H1 (cell line): ENCODE measurements around the gene PCDH11Y. TPM values are rescaled to one million over a fixed set of nuclear protein-coding genes. Genes with fewer than 3 reads are reported as not detected.
"Not testable (repeated sequence)": the region's sequence is repeated elsewhere in the genome, so short reads cannot be mapped to it uniquely, and the experiment has no call there.

ENCODE experiments used
- CTCF ChIA-PET: fragments of 300-600 bp; sonication (Branson Sonifier 250); formaldehyde crosslinking; loops from one replicate; lab custom pipeline; 2021; ENCODE audit not compliant: partially characterized antibody; lab: Charles Lee
- POLR2A ChIA-PET: fragments of 300-600 bp; sonication (Branson Sonifier 250); formaldehyde crosslinking; loops from one replicate; lab custom pipeline; 2021; ENCODE audit warnings: inconsistent platforms; ENCODE audit not compliant: partially characterized antibody; lab: Charles Lee
- DNase-seq, 2 experiments: peaks; one replicate each; pipeline versions ENCODE4 v3.0.0 to v3.0.0-alpha.2; 2010 to 2022; ENCODE audit warnings: low spot score in 2 of 2, low read depth in 1 of 2, mixed read lengths in 1 of 2
- FAIRE-seq: peaks from 2 replicates; lab custom pipeline; 2011; peaks lifted over from hg19 to GRCh38; lab: Jason Lieb, UNC
- H2AFZ ChIP-seq: 2 replicates; pipeline ENCODE4 v1.8.1; 2012; ENCODE audit warnings: low read length, inconsistent platforms
- H2AK5ac ChIP-seq: 2 replicates; pipeline ENCODE4 v1.6.1; 2013; ENCODE audit warnings: low read depth, low read length
- H2BK120ac ChIP-seq: replicated peaks from 2 replicates; pipeline ENCODE3; 2013; ENCODE audit warnings: low read depth, low read length, inconsistent platforms
- H2BK12ac ChIP-seq: 2 replicates; pipeline ENCODE4 v1.6.1; 2013; ENCODE audit warnings: low read depth, low read length
- H2BK15ac ChIP-seq: 2 replicates; pipeline ENCODE4 v1.6.1; 2013; ENCODE audit warnings: low read length
- H2BK20ac ChIP-seq: 2 replicates; pipeline ENCODE4 v1.6.1; 2013; ENCODE audit warnings: low read length
- H2BK5ac ChIP-seq: 2 replicates; pipeline ENCODE4 v1.6.1; 2013; ENCODE audit warnings: low read depth, low read length
- H3K14ac ChIP-seq: 2 replicates; pipeline ENCODE4 v1.6.1; 2013; ENCODE audit warnings: inconsistent platforms; ENCODE audit not compliant: insufficient read length
- H3K18ac ChIP-seq: 2 replicates; pipeline ENCODE4 v1.6.1; 2013; ENCODE audit warnings: low read length; ENCODE audit errors: extremely low read depth
- H3K23ac ChIP-seq: 2 replicates; pipeline ENCODE4 v1.6.1; 2013; ENCODE audit warnings: inconsistent platforms; ENCODE audit not compliant: insufficient read length
- H3K23me2 ChIP-seq: 2 replicates; pipeline ENCODE4 v1.6.1; 2013; ENCODE audit warnings: low read depth, low read length
- H3K27ac ChIP-seq: 2 replicates; pipeline ENCODE4 v1.6.1; 2011; ENCODE audit warnings: low read depth, low read length, inconsistent platforms
- H3K27me3 ChIP-seq, 4 experiments: replicated peaks in 1 of 4; 1 replicate in 1 of 4; 2 replicates in 3 of 4; pipeline versions ENCODE4 v1.6.1 to v1.8.1; 2011 to 2013; ENCODE audit warnings: low read length in 3 of 4, mild to moderate bottlenecking in 3 of 4, inconsistent platforms in 2 of 4, mixed read lengths in 2 of 4, moderate library complexity in 1 of 4; ENCODE audit not compliant: control insufficient read depth in 3 of 4, insufficient read depth in 3 of 4; ENCODE audit errors: extremely low read depth in 1 of 4
- H3K36me3 ChIP-seq, 4 experiments: 2 replicates each; pipeline versions ENCODE4 v1.6.1 to v1.8.1; 2011 to 2013; ENCODE audit warnings: mild to moderate bottlenecking in 4 of 4, low read length in 3 of 4, moderate library complexity in 2 of 4, control low read depth in 1 of 4, inconsistent platforms in 1 of 4; ENCODE audit not compliant: insufficient read depth in 4 of 4, control insufficient read depth in 2 of 4
- H3K4ac ChIP-seq: replicated peaks from 2 replicates; pipeline ENCODE3; 2013; ENCODE audit warnings: low read length, low read depth, mixed read lengths, inconsistent platforms; ENCODE audit not compliant: insufficient read length
- H3K4me1 ChIP-seq, 4 experiments: replicated peaks in 1 of 4; 1 replicate in 1 of 4; 2 replicates in 3 of 4; pipeline versions ENCODE4 v1.6.1 to v1.8.1; 2011 to 2013; ENCODE audit warnings: low read length in 3 of 4, inconsistent platforms in 2 of 4, mixed read lengths in 1 of 4; ENCODE audit not compliant: insufficient read depth in 4 of 4, control insufficient read depth in 3 of 4
- H3K4me2 ChIP-seq, 2 experiments: 2 replicates each; pipeline versions ENCODE4 v1.6.1 to v1.8.1; 2011 to 2013; ENCODE audit warnings: low read depth in 2 of 2, low read length in 2 of 2, control low read depth in 1 of 2, inconsistent platforms in 1 of 2, mild to moderate bottlenecking in 1 of 2; ENCODE audit not compliant: insufficient read depth in 1 of 2
- H3K4me3 ChIP-seq, 4 experiments: fragments of 200-600, 300-600 bp in 1 of 4; sonication (generic), shearing (Covaris generic), sonication (Bioruptor Twin) in 1 of 4; 2 replicates each; pipeline versions ENCODE4 v1.5.1 to v1.8.1; 2011 to 2016; ENCODE audit warnings: low read length in 4 of 4, low read depth in 3 of 4, control low read depth in 2 of 4, inconsistent platforms in 2 of 4, mild to moderate bottlenecking in 2 of 4, mixed read lengths in 1 of 4, moderate library complexity in 1 of 4; ENCODE audit not compliant: insufficient read depth in 2 of 4; ENCODE audit errors: extremely low read depth in 1 of 4
- H3K56ac ChIP-seq: replicated peaks from 2 replicates; pipeline ENCODE3; 2013; ENCODE audit warnings: low read depth, mild to moderate bottlenecking, mixed read lengths, low read length, inconsistent platforms; ENCODE audit not compliant: insufficient read length
- H3K79me1 ChIP-seq: 2 replicates; pipeline ENCODE4 v1.6.1; 2013; ENCODE audit warnings: low read depth, low read length, control low read depth
- H3K79me2 ChIP-seq, 2 experiments: 2 replicates each; pipeline versions ENCODE4 v1.6.1 to v1.8.1; 2012 to 2013; ENCODE audit warnings: low read length in 2 of 2, mild to moderate bottlenecking in 2 of 2, inconsistent platforms in 1 of 2; ENCODE audit not compliant: insufficient read depth in 2 of 2, control insufficient read depth in 1 of 2
- H3K9ac ChIP-seq, 4 experiments: replicated peaks in 1 of 4; 1 replicate in 1 of 4; 2 replicates in 3 of 4; pipeline versions ENCODE4 v1.6.1 to v1.8.1; 2011 to 2013; ENCODE audit warnings: low read depth in 3 of 4, low read length in 3 of 4, control low read depth in 2 of 4, mild to moderate bottlenecking in 2 of 4, moderate library complexity in 2 of 4, inconsistent platforms in 1 of 4; ENCODE audit errors: extremely low read depth in 1 of 4
- H3K9me3 ChIP-seq, 2 experiments: 2 replicates each; pipeline versions ENCODE4 v1.6.1 to v1.8.1; 2012 to 2013; ENCODE audit warnings: mild to moderate bottlenecking in 2 of 2, moderate library complexity in 2 of 2, control low read depth in 1 of 2, inconsistent platforms in 1 of 2, low read depth in 1 of 2, low read length in 1 of 2, mixed read lengths in 1 of 2; ENCODE audit not compliant: insufficient read depth in 2 of 2
- H4K20me1 ChIP-seq, 2 experiments: replicated peaks in 1 of 2; 2 replicates each; pipeline versions ENCODE3 to v1.8.1; 2011 to 2013; ENCODE audit warnings: inconsistent platforms in 2 of 2, low read length in 2 of 2, mild to moderate bottlenecking in 1 of 2; ENCODE audit not compliant: insufficient read depth in 2 of 2, control insufficient read depth in 1 of 2
- H4K5ac ChIP-seq: 2 replicates; pipeline ENCODE4 v1.6.1; 2013; ENCODE audit warnings: low read length, low read depth, mixed read lengths, inconsistent platforms; ENCODE audit not compliant: insufficient read length
- H4K8ac ChIP-seq: 2 replicates; pipeline ENCODE4 v1.8.0; 2013; ENCODE audit warnings: mild to moderate bottlenecking, moderate library complexity, low read length, inconsistent platforms; ENCODE audit not compliant: insufficient read depth; ENCODE audit errors: extremely low read depth
- H4K91ac ChIP-seq: replicated peaks from 2 replicates; pipeline ENCODE3; 2013; ENCODE audit warnings: low read length, mixed read lengths, inconsistent platforms; ENCODE audit not compliant: insufficient read length
- WGBS, 2 experiments: shearing (Covaris generic) in 1 of 2; methylation state at CpG; one replicate each; pipeline versions ENCODE4 v1.1.6 to v1.1.7; 2013 to 2015; ENCODE audit warnings: low lambda C conversion rate in 2 of 2, mixed read lengths in 2 of 2, inconsistent platforms in 1 of 2, low coverage in 1 of 2, missing lambda C conversion rate in 1 of 2; ENCODE audit not compliant: insufficient replicate concordance in 2 of 2, insufficient coverage in 1 of 2, insufficient read length in 1 of 2; ENCODE audit errors: extremely low coverage in 1 of 2, missing lambda C conversion rate in 1 of 2; 5-methylcytosine and 5-hydroxymethylcytosine counted together
- polyA plus RNA-seq, 7 experiments: library from polyadenylated mRNA; depleted of rRNA in 3 of 7; stranded (reverse) in 5 of 7; unstranded in 2 of 7; fragments of >200 nt in 5 of 7; fragments of 200-250 nt in 2 of 7; gene quantifications; 1 replicate in 5 of 7; 2 replicates in 1 of 7; 4 replicates in 1 of 7; pipeline versions ENCODE4 v1.2.1 to v1.2.3, GENCODE V29; 2011 to 2013; ENCODE audit warnings: missing spikeins in 2 of 7, mixed read lengths in 2 of 7
- total RNA-seq: library from RNA; stranded (reverse); fragmentation: NEBNext Ultra II Directional; extraction: Animal tissue kit (Norgen Biotek cat#: 25700); gene quantifications from 2 replicates; pipeline ENCODE4 v1.2.1, GENCODE V29; 2021

PCDH11Y gene
- total and polyA plus RNA-seq, 2 of the 8 experiments (the other 6 are each of a cell fraction or from before 2014, with no cell fraction given) = 0.86 to 9.3 TPM

- not testable (repeated sequence) for H3K36me3 ChIP-seq, H3K4ac ChIP-seq
These were observed 543.6 kb downstream of the PCDH11Y start for GRCh38 chrY:5543705-5544104.

DNA sequence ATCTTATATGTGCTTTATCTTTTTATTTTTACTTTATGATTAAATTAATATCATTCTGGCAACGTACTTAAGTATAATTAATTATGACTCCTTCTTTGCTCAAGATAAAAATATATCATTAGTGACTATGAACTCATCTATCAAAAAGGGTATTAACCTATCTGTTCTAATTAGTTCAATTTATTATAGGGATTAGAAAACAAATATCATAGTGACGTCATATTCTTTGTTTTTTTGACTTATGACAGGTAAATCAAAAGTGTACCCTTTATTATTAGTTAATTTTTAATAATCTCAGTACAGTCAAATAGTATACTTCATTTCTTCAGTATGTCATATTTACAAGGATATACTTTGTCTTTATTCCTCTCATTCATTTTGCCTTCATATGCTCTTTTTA, 638.5 kb downstream of the PCDH11Y start:
- H3K4me3 ChIP-seq, H3K79me1 ChIP-seq, H4K5ac ChIP-seq, H2AFZ ChIP-seq, H4K8ac ChIP-seq, H2BK12ac ChIP-seq, H3K56ac ChIP-seq, H4K20me1 ChIP-seq, H2AK5ac ChIP-seq, H3K4me1 ChIP-seq, H3K36me3 ChIP-seq, H2BK20ac ChIP-seq, H4K91ac ChIP-seq, H3K23me2 ChIP-seq, H3K27ac ChIP-seq, CTCF ChIA-PET, DNase-seq, H3K4me2 ChIP-seq, H3K79me2 ChIP-seq, H2BK15ac ChIP-seq, H3K27me3 ChIP-seq, H2BK5ac ChIP-seq, H3K9ac ChIP-seq, H3K9me3 ChIP-seq, H3K4ac ChIP-seq, H3K18ac ChIP-seq, FAIRE-seq, POLR2A ChIA-PET, H3K14ac ChIP-seq, H2BK120ac ChIP-seq, H3K23ac ChIP-seq: not testable (repeated sequence)
- 100% methylated on average over 1 of the region's 2 CpGs; no CpG with 5 or more reads in 1 of the 2 experiments for WGBS, 2 experiments

More at GRCh38 chrY:5543705-5544104, 543.6 kb downstream of the PCDH11Y start:
- H2BK5ac ChIP-seq, H2BK20ac ChIP-seq, H3K79me1 ChIP-seq, H2AFZ ChIP-seq, H4K20me1 ChIP-seq, H3K56ac ChIP-seq, H4K91ac ChIP-seq, H2BK120ac ChIP-seq, CTCF ChIA-PET, H3K23me2 ChIP-seq, H3K4me3 ChIP-seq, H3K27ac ChIP-seq, H3K4me2 ChIP-seq, H3K18ac ChIP-seq, DNase-seq, H2BK15ac ChIP-seq, H3K9ac ChIP-seq, H3K4me1 ChIP-seq, H2BK12ac ChIP-seq, H3K9me3 ChIP-seq, POLR2A ChIA-PET, H4K5ac ChIP-seq, H3K23ac ChIP-seq, FAIRE-seq, H2AK5ac ChIP-seq, H3K14ac ChIP-seq, H3K79me2 ChIP-seq, H3K27me3 ChIP-seq, H4K8ac ChIP-seq: not testable (repeated sequence)
